ENCODE results near the gene NFYC.

Gene NFYC

DNA sequence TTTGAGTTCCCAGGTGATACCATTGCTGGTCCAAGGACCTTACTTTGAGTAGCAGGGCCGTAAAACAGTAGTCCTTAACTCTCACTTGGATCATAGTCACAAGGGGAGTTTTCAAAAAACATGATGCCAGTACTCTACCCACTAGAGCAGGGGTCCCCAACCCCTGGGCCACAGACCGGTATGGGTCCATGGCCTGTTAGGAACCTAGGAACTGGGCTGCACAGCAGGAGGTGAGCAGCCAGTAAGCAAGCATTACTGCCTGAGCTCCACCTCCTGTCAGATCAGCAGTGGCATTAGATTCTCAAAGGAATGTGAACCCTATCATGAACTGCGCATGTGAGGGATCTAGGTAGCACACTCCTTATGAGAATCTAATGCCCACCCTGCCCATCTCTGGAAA, 52.4 kb downstream of the NFYC start:
- TF ChIP-seq, protein P1, sequence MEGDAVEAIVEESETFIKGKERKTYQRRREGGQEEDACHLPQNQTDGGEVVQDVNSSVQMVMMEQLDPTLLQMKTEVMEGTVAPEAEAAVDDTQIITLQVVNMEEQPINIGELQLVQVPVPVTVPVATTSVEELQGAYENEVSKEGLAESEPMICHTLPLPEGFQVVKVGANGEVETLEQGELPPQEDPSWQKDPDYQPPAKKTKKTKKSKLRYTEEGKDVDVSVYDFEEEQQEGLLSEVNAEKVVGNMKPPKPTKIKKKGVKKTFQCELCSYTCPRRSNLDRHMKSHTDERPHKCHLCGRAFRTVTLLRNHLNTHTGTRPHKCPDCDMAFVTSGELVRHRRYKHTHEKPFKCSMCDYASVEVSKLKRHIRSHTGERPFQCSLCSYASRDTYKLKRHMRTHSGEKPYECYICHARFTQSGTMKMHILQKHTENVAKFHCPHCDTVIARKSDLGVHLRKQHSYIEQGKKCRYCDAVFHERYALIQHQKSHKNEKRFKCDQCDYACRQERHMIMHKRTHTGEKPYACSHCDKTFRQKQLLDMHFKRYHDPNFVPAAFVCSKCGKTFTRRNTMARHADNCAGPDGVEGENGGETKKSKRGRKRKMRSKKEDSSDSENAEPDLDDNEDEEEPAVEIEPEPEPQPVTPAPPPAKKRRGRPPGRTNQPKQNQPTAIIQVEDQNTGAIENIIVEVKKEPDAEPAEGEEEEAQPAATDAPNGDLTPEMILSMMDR (IDR thresholded peaks at IDR 0.05; ENCODE audit: borderline replicate concordance, extremely low read depth, low read length, poor library complexity, severe bottlenecking): no peak
- TF ChIP-seq EZH2 (IDR thresholded peaks at IDR 0.05; ENCODE audit: borderline replicate concordance, low read depth, low read length, severe bottlenecking): no peak
- H2AFZ ChIP-seq (ENCODE audit: low read depth, low read length): no peak overlapping the region
- no peaks in the 10 kb centered on the region for H3K9me3 ChIP-seq (ENCODE audit: insufficient read depth, low read length, severe bottlenecking)
- no peak for ATAC-seq (ENCODE audit: insufficient read depth, low read depth)
- no peak overlapping the region for H3K9ac ChIP-seq (ENCODE audit: low read depth, low read length)
- peaks cover 25% of the 10 kb centered on the region; the same call in 1 of the 2 replicates for H3K79me2 ChIP-seq (ENCODE audit: insufficient read depth, low read length)
- peaks cover 3% of the 10 kb centered on the region; the same call in 1 of the 2 replicates for H4K20me1 ChIP-seq (ENCODE audit: insufficient read depth, low read length)
- H3K4me3 ChIP-seq (ENCODE audit: low read depth in 1 of 2, low read length in 2 of 2): no peak overlapping the region
- peaks cover 3% of the 10 kb centered on the region; the same call in 1 of the 2 replicates for H3K4me1 ChIP-seq (ENCODE audit: insufficient read depth, low read length)
- no peaks in the 10 kb centered on the region for H3K27me3 ChIP-seq (ENCODE audit: insufficient read depth, low read length, poor library complexity)
- H3K27ac ChIP-seq (ENCODE audit: low read length): no peak overlapping the region
- peaks cover 76% of the 10 kb centered on the region for H3K36me3 ChIP-seq (ENCODE audit: insufficient read depth, low read length)
- DNase-seq: no peak
- no peak overlapping the region for H3K4me2 ChIP-seq (ENCODE audit: insufficient read depth, low read length)

DNA sequence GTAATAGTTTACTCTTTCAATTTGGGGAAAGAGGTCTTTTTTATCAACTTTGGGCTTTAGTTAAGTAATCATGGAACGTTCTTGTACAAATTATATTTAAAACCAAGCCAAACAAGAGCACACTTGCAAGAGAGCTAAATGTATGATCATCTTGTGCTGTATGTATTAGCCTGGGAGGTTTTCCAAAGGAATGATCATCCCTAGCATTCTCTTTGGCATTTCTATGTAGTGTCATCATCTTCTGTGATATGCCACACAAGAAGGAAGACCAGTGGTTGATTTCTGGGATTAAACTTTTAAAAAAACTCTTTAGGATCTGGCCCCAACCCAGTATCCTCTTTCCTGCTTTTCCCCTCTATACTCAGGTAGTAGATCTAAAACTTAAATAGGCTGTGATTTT, 53.7 kb downstream of the NFYC start:
- peaks cover 75% of the 10 kb centered on the region for H3K36me3 ChIP-seq (ENCODE audit: insufficient read depth, low read length)
- no peak overlapping the region for H3K4me2 ChIP-seq (ENCODE audit: insufficient read depth, low read length)
- H2AFZ ChIP-seq (ENCODE audit: low read depth, low read length): no peak overlapping the region
- ATAC-seq (ENCODE audit: insufficient read depth, low read depth) (no peak), DNase-seq (no peak)
- peaks cover 3% of the 10 kb centered on the region; the same call in 1 of the 2 replicates for H4K20me1 ChIP-seq (ENCODE audit: insufficient read depth, low read length)
- H3K9ac ChIP-seq (ENCODE audit: low read depth, low read length): no peak overlapping the region
- no peak overlapping the region for H3K4me3 ChIP-seq (ENCODE audit: low read depth in 1 of 2, low read length in 2 of 2)
- no peaks in the 10 kb centered on the region for H3K9me3 ChIP-seq (ENCODE audit: insufficient read depth, low read length, severe bottlenecking)
- no peak for TF ChIP-seq EZH2 (IDR thresholded peaks at IDR 0.05; ENCODE audit: borderline replicate concordance, low read depth, low read length, severe bottlenecking)
- TF ChIP-seq, protein P1 (IDR thresholded peaks at IDR 0.05; ENCODE audit: borderline replicate concordance, extremely low read depth, low read length, poor library complexity, severe bottlenecking): no peak
- no peak overlapping the region for H3K27ac ChIP-seq (ENCODE audit: low read length)
- peaks cover 25% of the 10 kb centered on the region; the same call in 1 of the 2 replicates for H3K79me2 ChIP-seq (ENCODE audit: insufficient read depth, low read length)
- H3K27me3 ChIP-seq (ENCODE audit: insufficient read depth, low read length, poor library complexity): no peaks in the 10 kb centered on the region
- H3K4me1 ChIP-seq (ENCODE audit: insufficient read depth, low read length): peaks cover 3% of the 10 kb centered on the region; the same call in 1 of the 2 replicates

DNA sequence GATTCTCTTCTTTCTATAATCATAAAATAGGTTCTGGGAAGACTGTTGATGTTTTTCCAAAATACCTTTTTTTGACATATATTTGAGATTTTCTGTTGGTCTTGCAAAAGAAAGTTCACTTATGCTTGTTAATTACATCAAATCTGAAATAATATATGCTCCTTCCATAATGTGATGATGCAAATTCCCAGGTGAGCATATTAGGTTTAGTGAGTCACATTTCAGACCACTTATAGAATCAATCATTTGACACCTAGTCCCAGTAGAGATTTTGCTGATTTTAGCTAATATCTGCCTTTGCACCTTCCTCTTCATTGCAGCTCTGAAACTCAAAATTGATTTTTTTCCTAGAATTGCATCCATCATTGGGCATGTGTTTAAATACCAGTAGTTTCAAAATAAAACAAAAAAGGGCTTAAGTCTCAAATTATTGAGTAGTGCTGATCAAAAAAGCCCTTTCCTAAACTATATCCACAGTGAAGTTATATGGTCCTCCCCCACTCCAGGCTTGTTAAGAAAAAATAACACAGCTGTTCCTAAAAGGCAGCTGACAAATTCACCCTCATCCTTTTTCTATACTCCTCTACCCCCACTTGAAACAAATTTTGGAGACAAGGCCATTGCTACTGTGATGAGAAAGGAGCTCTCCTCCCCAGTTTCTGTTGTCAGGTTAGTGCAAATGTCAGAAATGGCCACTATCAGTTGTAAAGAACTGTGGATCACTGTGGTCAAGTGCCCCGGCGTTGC, 55.0 kb downstream of the NFYC start:
- Histone ChIP-seq H3K4me3 (ENCODE audit: low read depth in 1 of 2, low read length in 2 of 2) (no peak overlapping the region), H4K20me1 (ENCODE audit: insufficient read depth, low read length) (peaks cover 3% of the 10 kb centered on the region; the same call in 1 of the 2 replicates), H2AFZ (ENCODE audit: low read depth, low read length) (no peak overlapping the region), H3K27me3 (ENCODE audit: insufficient read depth, low read length, poor library complexity) (no peaks in the 10 kb centered on the region), H3K27ac (ENCODE audit: low read length) (no peak overlapping the region), H3K36me3 (ENCODE audit: insufficient read depth, low read length) (peaks cover 74% of the 10 kb centered on the region), H3K9ac (ENCODE audit: low read depth, low read length) (no peak overlapping the region), H3K4me1 (ENCODE audit: insufficient read depth, low read length) (no peaks in the 10 kb centered on the region), H3K4me2 (ENCODE audit: insufficient read depth, low read length) (no peak overlapping the region), H3K79me2 (ENCODE audit: insufficient read depth, low read length) (peaks cover 22% of the 10 kb centered on the region; the same call in 1 of the 2 replicates), H3K9me3 (ENCODE audit: insufficient read depth, low read length, severe bottlenecking) (no peaks in the 10 kb centered on the region)
- TF ChIP-seq, protein P1 (IDR thresholded peaks at IDR 0.05; ENCODE audit: borderline replicate concordance, extremely low read depth, low read length, poor library complexity, severe bottlenecking): no peak
- TF ChIP-seq EZH2 (IDR thresholded peaks at IDR 0.05; ENCODE audit: borderline replicate concordance, low read depth, low read length, severe bottlenecking): no peak
- DNase-seq (no peak), ATAC-seq (ENCODE audit: insufficient read depth, low read depth) (no peak)

Data from DND-41 (cell line).